Measurements from ENCODE around the gene GPER1. TPM values are rescaled to one million over a fixed set of nuclear protein-coding genes. Genes with fewer than 3 reads are reported as not detected.

GPER1 gene
- polyA plus RNA-seq, 1 donor (not counting 4 experiments of a cell fraction or from before 2014, with no cell fraction given), result 0.05 TPM

- Histone ChIP-seq H3K27ac (ENCODE audit: control insufficient read depth, insufficient read depth, low read length) (no peak overlapping the region), H3K4me2 (ENCODE audit: control insufficient read depth, extremely low read depth, insufficient read depth, low read depth, low read length) (no peak overlapping the region), H3K9ac (ENCODE audit: control insufficient read depth, extremely low read depth, insufficient read depth, low read length) (no peak overlapping the region), H3K9me1 (ENCODE audit: control insufficient read depth, extremely low read depth, insufficient read depth, low read length) (peaks cover 2% of the 10 kb centered on the region), H3K27me3 (ENCODE audit: control insufficient read depth, extremely low read depth, insufficient read depth, low read length) (no peaks in the 10 kb centered on the region), H3K9me3 (ENCODE audit: control insufficient read depth, low read depth, low read length) (no peaks in the 10 kb centered on the region), H3K4me1 (ENCODE audit: control insufficient read depth, extremely low read depth, insufficient read depth, low read length) (peaks cover 25% of the 10 kb centered on the region), H3K4me3 (ENCODE audit: control insufficient read depth in 2 of 3, extremely low read depth in 1 of 3, insufficient read depth in 2 of 3, low read depth in 1 of 3, low read length in 3 of 3) (no peak overlapping the region), H3K79me2 (ENCODE audit: control insufficient read depth, insufficient read depth, low read length) (no peaks in the 10 kb centered on the region), H4K20me1 (ENCODE audit: control insufficient read depth, extremely low read depth, insufficient read depth, low read length) (no peaks in the 10 kb centered on the region), H2AFZ (ENCODE audit: control insufficient read depth, low read length) (no peak overlapping the region), H3K36me3 (ENCODE audit: control insufficient read depth in 2 of 2, extremely low read depth in 1 of 2, insufficient read depth in 2 of 2, low read length in 2 of 2) (peaks cover 6 to 7% of the 10 kb centered on the region in 2 experiments)
- TF ChIP-seq CTCF (optimal IDR thresholded peaks at IDR 0.05 in 1 of 3, IDR thresholded peaks at IDR 0.05 in 1 of 3, conservative IDR thresholded peaks at IDR 0.05 in 1 of 3; ENCODE audit: extremely low read depth in 1 of 3, insufficient read depth in 2 of 3, low read length in 3 of 3) (no peak), EZH2 (IDR thresholded peaks at IDR 0.05; ENCODE audit: low read length) (no peak)
- DNase-seq (ENCODE audit: low read depth, low spot score) (no peak), FAIRE-seq (no peak)
- dilution Hi-C loops (cut with MboI; ENCODE audit: extremely low pct_ligation_motif_present, low sequenced_read_pairs), result no loop called here
These were observed 28.5 kb upstream of the GPER1 start for GRCh38 chr7:1059200-1060091.

- dilution Hi-C loops (cut with MboI; ENCODE audit: extremely low pct_ligation_motif_present, low sequenced_read_pairs), result no loop called here
These were observed 27.4 kb upstream of the GPER1 start for GRCh38 chr7:1060315-1061072.

More at GRCh38 chr7:1060315-1061072, 27.4 kb upstream of the GPER1 start:
- Histone ChIP-seq H4K20me1 (ENCODE audit: control insufficient read depth, extremely low read depth, insufficient read depth, low read length) (peaks cover 3% of the 10 kb centered on the region), H3K4me3 (ENCODE audit: control insufficient read depth in 2 of 3, extremely low read depth in 1 of 3, insufficient read depth in 2 of 3, low read depth in 1 of 3, low read length in 3 of 3) (no peak overlapping the region), H3K36me3 (ENCODE audit: control insufficient read depth in 2 of 2, extremely low read depth in 1 of 2, insufficient read depth in 2 of 2, low read length in 2 of 2) (peaks cover 6 to 7% of the 10 kb centered on the region in 2 experiments), H3K4me1 (ENCODE audit: control insufficient read depth, extremely low read depth, insufficient read depth, low read length) (peaks cover 27% of the 10 kb centered on the region), H3K9ac (ENCODE audit: control insufficient read depth, extremely low read depth, insufficient read depth, low read length) (no peak overlapping the region), H3K27ac (ENCODE audit: control insufficient read depth, insufficient read depth, low read length) (no peak overlapping the region), H3K9me1 (ENCODE audit: control insufficient read depth, extremely low read depth, insufficient read depth, low read length) (peaks cover 2% of the 10 kb centered on the region), H3K4me2 (ENCODE audit: control insufficient read depth, extremely low read depth, insufficient read depth, low read depth, low read length) (peak overlapping the region; percentile 16), H3K79me2 (ENCODE audit: control insufficient read depth, insufficient read depth, low read length) (no peaks in the 10 kb centered on the region), H3K9me3 (ENCODE audit: control insufficient read depth, low read depth, low read length) (no peaks in the 10 kb centered on the region), H2AFZ (ENCODE audit: control insufficient read depth, low read length) (no peak overlapping the region), H3K27me3 (ENCODE audit: control insufficient read depth, extremely low read depth, insufficient read depth, low read length) (no peaks in the 10 kb centered on the region)
- FAIRE-seq, result no peak
- no peak for DNase-seq (ENCODE audit: low read depth, low spot score)
- TF ChIP-seq EZH2 (IDR thresholded peaks at IDR 0.05; ENCODE audit: low read length) (no peak), CTCF (optimal IDR thresholded peaks at IDR 0.05 in 1 of 3, IDR thresholded peaks at IDR 0.05 in 1 of 3, conservative IDR thresholded peaks at IDR 0.05 in 1 of 3; ENCODE audit: extremely low read depth in 1 of 3, insufficient read depth in 2 of 3, low read length in 3 of 3) (no peak)
